AML-193 (cell line): ENCODE data around the gene STK16.
"Not testable (repeated sequence)": the region's sequence is repeated elsewhere in the genome, so short reads cannot be mapped to it uniquely, and the experiment has no call there.

Source experiments
- DNase-seq, 2 experiments: peaks; one replicate each; lab custom pipeline; 2025; lab: John Stamatoyannopoulos, UW

The STK16 gene

GRCh38 chr2:219245148-219245898 is at the start of gene STK16, which contains the start of gene GLB1L:
TSS of gene STK16 (plus strand) at chr2:219245479. CDS start at chr2:219246000, 521 bp downstream.
TSS of gene GLB1L (minus strand) at chr2:219245444. CDS start at chr2:219243573, 1,871 bp downstream.
- peak; percentile 69 to 71 for DNase-seq

- no peak for DNase-seq
Observed at GRCh38 chr2:219197388-219197787, 47.9 kb upstream of the STK16 start.

GRCh38 chr2:219198974-219199373 is 46.3 kb upstream of the STK16 start:
- no peak for DNase-seq

DNA sequence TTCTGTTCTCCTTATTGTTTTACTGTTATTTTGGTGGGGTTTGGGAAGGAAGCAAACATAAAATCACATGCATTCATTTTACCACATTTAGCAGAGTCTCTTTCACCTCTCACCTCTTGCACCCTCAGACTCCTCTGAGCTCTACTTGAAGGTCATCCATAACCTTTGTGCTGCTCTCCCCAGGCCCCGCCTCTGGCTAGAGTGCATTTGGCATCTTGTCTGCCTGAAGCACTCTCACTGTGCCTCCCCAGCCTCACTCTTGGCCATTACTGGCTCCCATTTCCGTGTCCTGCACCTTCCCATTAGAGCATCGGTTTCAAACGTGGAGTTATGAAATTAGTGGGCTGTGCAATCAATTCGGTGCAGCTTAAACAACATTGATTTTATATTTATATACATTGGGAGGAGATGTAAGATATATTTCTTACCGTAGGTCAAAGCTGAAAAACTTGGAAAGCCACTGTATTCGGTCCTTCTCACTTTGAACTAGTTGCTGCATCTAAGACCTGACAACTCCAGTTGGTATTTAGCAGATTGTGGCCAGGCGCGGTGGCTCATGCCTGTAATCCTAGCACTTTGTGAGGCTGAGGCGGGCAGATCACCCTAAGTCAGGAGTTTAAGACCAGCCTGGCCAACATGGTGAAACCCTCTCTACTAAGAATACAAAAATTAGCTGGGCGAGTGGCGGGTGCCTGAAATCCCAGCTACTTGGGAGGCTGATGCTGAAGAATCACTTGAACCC is 45.6 kb upstream of the STK16 start:
- DNase-seq = no peak

- not testable (repeated sequence) for DNase-seq
Observed at GRCh38 chr2:219200502-219201326, 44.6 kb upstream of the STK16 start.

DNA sequence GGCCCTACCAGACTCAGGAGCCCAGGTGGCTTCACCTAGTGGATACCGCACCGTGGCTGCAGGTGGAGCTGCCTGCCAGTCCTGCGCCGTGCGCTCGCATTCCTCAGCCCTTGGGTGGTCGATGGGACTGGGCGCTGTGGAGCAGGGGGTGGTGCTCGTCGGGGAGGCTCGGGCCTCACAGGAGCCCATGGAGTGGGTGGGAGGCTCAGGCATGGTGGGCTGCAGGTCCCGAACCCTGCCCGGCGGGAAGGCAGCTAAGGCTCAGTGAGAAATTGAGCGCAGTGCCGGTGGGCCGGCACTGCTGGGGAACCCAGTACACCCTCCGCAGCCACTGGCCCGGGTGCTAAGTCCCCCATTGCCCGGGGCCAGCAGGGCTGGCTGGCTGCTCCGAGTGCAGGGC is 43.9 kb upstream of the STK16 start:
- DNase-seq = not testable (repeated sequence)

DNA sequence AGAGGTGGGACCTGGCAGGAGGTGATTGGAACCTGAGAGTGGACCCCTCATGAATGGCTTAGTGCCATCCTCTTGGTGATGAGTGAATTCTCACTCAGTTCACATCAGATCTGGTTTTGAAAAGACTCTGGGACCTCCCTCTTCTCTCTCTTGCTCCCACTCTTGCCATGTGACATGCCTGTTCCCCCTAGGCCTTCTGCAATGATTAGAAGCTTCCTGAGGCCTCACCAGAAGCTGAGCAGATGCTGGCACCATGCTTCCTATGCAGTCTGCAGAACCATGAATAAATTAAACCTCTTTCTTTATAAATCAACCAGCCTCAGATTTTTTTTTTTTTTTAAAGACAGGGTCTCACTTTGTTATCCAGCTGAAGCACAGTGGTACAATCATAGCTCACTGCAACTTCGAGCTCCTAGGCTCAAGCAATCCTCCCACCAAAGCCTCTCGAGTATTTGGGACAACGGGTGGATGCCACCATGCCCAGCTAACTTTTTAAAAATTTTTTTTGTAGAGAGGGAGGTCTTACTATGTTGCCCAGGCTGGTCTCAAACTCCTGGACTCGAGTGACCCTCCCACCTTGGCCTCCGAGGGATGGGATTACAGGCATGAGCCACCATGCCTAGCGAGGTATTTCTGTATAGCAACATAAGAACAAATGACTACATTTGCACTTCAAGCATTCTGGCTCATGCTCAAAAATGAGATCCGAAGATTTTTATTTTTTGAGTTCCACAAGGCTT is 40.7 kb upstream of the STK16 start:
- no peak for DNase-seq

DNA sequence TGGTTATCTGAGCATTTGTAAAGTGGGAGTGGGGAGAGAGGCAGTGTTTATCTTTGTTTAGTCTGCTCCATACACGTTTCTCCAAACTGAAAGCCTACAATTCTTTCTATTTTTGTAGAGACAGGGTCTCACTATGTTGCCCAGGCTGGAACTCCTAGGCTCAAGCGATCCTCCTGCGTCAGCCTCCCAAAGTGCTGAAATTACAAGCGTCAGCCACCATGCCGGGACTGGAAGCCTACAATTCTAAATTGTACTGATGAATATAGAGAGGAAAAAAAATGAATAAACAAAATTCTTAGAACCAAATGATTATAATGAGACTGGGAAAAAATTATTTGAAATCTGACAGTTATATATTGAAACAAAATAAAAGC is 40.1 kb upstream of the STK16 start:
- DNase-seq = no peak

DNA sequence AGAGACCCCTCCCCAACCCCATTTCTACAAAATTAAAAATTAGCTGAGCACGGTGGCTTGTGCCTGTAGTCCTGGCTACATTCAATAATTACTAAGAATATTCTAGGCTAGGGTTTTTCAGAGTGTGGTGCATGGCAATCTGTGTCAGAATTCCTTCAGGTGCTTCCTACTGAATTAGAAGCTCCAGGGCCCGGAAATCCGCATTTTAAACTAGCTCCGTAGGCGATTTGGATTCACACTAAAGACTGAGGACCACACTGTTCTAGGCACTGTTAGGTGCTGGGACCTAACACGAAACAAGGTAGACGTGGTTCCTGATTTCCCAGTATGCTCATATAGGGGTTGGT is 39.3 kb upstream of the STK16 start:
- no peak for DNase-seq

DNA sequence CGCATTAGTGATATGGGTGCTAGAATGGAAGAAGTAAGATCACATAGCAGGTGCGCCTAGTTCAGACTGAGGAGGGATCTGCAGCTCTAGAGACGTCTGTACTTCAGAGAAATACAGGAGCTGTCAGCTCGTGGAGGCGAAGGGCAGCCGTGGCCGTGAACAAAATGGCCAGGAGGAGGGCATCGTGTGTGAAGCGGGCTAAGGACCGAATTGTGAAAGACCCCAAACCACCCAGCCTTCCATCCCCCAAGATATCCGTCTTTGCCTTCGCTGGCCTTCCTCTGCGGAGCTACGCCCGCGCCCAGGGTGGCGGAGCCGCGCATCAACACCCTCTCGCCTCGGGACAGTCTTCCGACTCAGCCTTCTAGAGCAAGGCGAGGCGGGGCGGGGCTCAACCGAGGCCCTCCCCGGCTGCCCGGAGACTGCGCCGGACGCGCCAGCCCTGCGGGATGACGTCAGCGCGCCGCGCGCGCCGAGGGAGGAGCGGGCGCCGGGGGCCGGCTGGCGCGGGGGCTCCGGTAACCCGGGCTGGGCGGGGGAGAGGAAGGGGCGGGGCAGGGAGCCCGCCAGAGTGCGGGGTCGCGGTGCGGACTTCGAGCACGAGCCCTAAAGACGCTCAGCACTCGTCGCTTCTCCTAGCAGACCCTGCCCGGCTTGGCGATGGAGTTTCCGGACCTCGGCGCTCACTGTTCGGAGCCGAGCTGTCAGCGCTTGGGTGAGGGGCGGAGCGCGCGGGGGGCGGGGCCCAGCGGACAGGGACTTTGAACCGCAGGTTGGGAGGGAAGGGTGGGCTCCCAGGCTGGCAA is 38.7 kb upstream of the STK16 start, which contains the start of gene ZFAND2B:
ZFAND2B (plus strand) TSS at position 455 of the 806 bp plus-strand sequence; CDS start at position 661, 206 bp downstream.
- peak; percentile 83 to 90 for DNase-seq

- DNase-seq = no peak
Observed at GRCh38 chr2:219207134-219207883, 38.0 kb upstream of the STK16 start.

DNA sequence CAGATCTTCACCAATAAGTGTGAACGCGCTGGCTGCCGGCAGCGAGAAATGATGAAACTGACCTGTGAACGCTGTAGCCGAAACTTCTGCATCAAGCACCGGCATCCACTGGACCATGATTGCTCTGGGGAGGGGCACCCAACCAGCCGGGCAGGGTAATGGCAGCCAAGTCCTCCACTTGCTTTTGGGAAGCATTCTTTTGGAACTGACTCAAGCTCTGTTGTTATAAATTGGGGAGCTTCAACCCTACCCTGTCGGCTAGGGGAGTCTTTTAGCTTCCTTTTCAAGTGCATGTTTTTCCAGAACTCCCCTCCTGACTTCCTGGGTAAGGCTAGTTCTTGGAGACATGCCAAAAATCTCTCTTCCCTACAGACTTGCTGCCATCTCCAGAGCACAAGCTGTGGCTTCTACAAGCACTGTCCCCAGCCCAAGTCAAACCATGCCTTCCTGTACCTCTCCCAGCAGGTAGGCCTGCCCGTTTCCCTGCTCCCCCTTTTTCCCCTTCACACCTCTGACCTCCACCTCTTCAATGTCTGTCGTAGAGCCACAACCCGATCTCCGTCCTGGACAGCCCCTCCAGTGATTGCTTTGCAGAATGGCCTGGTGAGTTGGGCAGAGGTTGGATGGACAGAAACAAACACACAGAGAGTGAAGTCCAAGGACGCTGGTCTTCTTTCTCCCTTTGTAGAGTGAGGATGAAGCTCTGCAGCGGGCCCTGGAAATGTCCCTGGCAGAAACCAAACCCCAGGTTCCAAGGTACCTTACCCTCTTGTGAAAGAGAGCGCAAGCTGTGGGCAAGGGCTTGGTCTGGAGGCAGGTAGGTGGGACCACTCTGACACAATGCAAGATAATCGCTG is 37.2 kb upstream of the STK16 start:
- DNase-seq = no peak

DNA sequence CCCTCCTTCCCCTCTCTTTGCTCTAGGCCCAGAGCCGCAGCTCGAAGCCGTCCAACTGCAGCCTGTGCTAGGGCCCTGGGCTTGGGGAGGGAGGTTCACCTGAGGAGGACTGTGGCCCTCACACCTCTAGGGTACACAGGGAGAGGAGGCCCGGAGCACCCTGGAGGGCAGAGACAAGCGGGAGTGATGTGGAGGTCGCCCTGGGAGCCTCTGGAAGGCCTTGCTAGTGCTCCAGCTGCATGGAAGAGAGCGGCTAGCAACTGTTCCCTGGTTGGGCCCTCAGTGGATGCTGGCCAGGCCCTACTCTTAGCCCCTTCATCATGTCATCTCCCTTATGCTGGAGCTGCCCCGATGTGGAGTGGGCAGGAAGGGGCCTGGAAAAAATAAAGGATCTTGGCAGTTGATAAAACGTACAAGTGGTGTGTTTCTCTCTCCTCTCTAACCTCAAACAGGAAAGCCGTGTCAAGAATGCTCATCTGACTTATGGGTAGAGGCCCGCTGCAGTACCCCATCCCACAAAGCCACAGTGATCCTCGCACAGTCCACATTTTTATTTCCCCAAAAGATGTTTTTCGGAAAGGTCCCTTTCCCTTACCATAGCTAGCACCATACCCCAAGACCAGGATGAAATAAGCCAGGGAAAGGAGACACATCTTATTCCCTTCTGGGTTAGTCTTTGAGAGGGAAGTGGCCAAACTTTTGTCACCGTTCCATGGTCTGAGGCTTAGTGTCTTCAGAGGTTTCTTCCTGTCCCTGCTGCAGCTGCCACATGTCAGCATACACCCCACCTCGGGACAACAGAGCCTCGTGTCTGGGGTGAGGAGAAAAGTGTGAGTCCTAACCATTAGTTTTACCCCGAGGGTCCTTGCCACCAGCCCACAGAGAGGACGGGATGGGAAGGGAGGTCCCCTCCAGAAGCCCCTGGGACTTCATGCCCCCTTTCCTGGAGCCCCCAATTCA is 35.8 kb upstream of the STK16 start:
- DNase-seq = no peak

DNA sequence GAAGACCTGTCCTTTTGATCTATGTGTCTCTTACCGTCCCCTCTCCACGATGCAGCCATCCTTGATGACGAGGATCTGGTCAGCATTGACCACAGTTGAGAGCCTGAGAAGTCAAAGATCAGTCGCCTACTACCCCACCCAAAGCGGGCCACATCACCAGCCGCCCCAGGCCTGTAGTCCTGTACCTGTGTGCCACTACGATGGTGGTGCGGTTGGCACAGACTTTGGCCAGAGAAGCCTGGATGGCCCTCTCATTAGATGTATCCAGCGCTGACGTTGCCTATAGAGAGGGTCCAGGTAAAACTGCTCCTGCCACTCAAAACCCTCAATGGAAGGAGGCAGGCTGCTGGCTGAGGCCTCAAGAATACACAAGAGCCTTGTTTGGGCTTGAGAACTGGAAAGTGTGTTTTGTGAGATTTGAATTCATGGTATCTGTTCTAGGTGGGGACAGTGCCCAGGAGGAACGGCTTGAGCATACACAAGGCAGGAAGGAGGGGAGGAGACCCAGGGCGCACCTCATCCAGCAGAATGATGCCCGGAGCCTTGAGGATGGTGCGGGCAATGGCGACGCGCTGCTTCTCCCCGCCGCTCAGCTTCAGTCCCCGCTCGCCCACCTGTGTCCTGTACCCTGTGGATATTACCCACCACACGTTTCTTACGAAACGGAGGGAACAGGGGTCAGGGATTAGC is 34.9 kb upstream of the STK16 start:
- DNase-seq = no peak

DNA sequence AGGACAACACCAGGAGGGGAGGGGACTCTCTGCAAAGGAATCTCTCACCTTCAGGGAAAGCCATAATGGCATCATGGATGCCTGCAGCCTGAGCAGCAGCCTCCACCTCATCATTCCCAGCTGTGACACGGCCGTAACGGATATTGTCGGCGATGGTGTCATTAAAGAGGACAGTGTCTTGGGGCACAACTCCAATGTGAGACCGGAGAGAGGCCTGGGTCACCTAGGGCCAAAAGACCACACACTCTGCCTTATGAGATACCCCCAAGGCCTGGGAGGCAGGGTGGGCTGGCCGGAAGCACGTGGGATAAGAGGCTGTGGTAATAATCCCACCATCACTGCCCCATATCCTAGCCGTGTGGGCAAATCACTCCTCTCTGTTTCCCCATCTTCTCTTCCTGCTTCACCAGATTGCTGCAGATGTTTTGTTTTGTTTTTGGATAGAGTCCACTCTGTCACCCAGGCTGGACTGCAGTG is 34.4 kb upstream of the STK16 start:
- no peak for DNase-seq

- no peak for DNase-seq
Observed at GRCh38 chr2:219213026-219213415, 32.3 kb upstream of the STK16 start.

DNA sequence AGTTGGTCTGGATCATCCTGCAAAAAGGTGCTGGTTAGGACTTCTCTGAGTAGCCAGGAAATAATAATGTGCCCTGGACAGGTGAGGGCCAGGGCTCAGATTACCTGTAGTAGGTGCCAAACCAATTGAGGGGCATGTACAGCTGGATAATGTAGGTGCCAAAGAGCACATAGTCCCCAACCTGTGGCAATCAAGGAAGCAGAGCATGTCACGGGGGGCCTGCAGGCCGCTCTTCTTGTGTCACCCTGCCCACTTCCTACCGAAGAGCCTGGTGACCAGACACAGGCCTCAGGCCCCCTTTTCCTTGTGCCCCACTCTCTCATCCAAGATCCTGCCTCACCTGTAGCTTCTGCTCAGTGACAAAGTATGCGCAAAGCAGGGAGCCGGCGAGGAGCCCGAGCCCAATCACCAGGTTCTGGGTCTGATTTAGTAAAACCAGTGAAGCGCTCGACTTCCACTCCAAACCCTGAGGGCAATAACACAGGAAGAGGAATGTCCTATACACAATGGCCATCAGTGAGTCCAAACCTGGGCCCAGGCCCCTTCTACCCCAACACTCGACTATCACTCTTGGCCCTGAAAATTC is 31.7 kb upstream of the STK16 start:
- DNase-seq = no peak
